Naive B cell (primary cell): ENCODE data around the gene SLC1A2. TPM values are rescaled to one million over a fixed set of nuclear protein-coding genes. Genes with fewer than 3 reads are reported as not detected.
"Not testable (repeated sequence)": the region's sequence is repeated elsewhere in the genome, so short reads cannot be mapped to it uniquely, and the experiment has no call there.

Experiments used
- ATAC-seq, 2 donors: fragments of 150-1000 bp; cut with Tn5 transposase; 2 replicates each; pipeline ENCODE4 v1.10.0; 2021; ENCODE audit warnings: low read depth in 2 of 2, mild to moderate bottlenecking in 2 of 2, moderate library complexity in 2 of 2
- DNase-seq: peaks from one replicate; pipeline ENCODE4 v3.0.0; 2022
- H3K27ac Mint-ChIP-seq, 6 donors: one replicate each; pipeline ENCODE4 v1.8.0; 2020 to 2022; ENCODE audit warnings: mild to moderate bottlenecking in 6 of 6, mixed read lengths in 6 of 6, moderate library complexity in 5 of 6, inconsistent platforms in 2 of 6
- H3K27me3 Mint-ChIP-seq, 3 donors: one replicate each; pipeline ENCODE4 v1.8.0; 2021 to 2022; ENCODE audit warnings: mixed read lengths in 3 of 3, mild to moderate bottlenecking in 1 of 3
- H3K36me3 Mint-ChIP-seq, 2 donors: one replicate each; pipeline ENCODE4 v1.8.0; 2020 to 2022; ENCODE audit warnings: mixed read lengths in 2 of 2, inconsistent platforms in 1 of 2, mild to moderate bottlenecking in 1 of 2
- H3K4me1 Mint-ChIP-seq, 3 donors: one replicate each; pipeline ENCODE4 v1.8.0; 2020 to 2022; ENCODE audit warnings: mixed read lengths in 3 of 3, inconsistent platforms in 1 of 3, mild to moderate bottlenecking in 1 of 3, moderate library complexity in 1 of 3
- H3K4me3 Mint-ChIP-seq, 8 donors: one replicate each; pipeline ENCODE4 v1.8.0; 2020 to 2022; ENCODE audit warnings: mild to moderate bottlenecking in 8 of 8, mixed read lengths in 8 of 8, moderate library complexity in 8 of 8, inconsistent platforms in 2 of 8
- H3K9me3 Mint-ChIP-seq, 7 donors: one replicate each; pipeline ENCODE4 v1.8.0; 2020 to 2022; ENCODE audit warnings: mixed read lengths in 7 of 7, mild to moderate bottlenecking in 5 of 7, inconsistent platforms in 2 of 7, moderate library complexity in 1 of 7
- polyA plus RNA-seq, 6 donors: library from polyadenylated mRNA; unstranded; fragments of 300-500 nt; fragmentation: Illumina TruSeq; gene quantifications; one replicate each; pipeline ENCODE4 v1.2.3, GENCODE V29; 2021; ENCODE audit warnings: low read depth in 6 of 6

Gene SLC1A2
- polyA plus RNA-seq, 6 donors from 2014 or later: 0.07 to 0.09 TPM; not detected in 4

DNA sequence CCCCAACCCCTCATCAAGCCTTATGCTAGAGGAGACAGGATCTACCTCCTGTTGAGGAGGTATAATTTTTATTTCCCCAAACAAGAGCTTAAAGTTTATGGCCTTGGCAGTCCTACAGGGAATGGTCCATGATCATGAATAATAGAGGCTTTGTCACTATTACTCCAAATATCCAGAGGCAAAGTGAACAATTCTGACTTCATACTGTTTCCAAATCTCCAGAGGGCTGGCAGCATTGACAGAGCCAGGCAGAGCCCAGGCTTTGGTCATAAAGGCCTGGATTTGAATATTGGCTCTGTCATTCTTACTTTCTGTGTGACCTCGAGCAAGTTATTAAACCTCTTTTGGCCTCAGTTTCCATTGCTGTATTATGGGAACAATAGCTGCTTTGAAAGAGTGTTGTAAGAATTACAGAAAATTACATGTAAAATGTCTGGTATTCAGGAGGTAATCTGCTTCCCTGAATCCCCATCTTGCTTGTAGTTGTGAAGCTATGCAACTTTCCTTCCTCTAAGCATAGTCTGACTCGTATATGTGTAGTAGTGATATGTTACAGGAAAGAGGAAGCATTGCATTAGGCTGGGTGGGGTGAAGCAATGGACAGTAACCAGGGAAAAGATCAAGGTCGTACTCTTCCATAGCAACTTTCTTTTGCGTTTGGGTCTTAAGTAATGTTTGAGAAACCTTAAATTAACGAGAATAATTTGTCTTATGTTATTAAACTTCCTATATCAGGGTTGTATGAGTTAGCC is 191.6 kb downstream of the SLC1A2 start:
- Mint-ChIP-seq H3K27ac (peak overlapping the region in 4 of 6 donors; percentile 63 to 87 (median 68)), H3K4me3 (no peak overlapping the region), H3K9me3 (peaks cover 0 to 3% (median 0%) of the 10 kb centered on the region in 7 donors), H3K4me1 (peaks cover 10 to 19% (median 15%) of the 10 kb centered on the region in 3 donors), H3K36me3 (peaks cover 40 to 57% of the 10 kb centered on the region in 2 donors), H3K27me3 (no peaks in the 10 kb centered on the region)
- DNase-seq (no peak), ATAC-seq (peak; percentile 63 to 78)

DNA sequence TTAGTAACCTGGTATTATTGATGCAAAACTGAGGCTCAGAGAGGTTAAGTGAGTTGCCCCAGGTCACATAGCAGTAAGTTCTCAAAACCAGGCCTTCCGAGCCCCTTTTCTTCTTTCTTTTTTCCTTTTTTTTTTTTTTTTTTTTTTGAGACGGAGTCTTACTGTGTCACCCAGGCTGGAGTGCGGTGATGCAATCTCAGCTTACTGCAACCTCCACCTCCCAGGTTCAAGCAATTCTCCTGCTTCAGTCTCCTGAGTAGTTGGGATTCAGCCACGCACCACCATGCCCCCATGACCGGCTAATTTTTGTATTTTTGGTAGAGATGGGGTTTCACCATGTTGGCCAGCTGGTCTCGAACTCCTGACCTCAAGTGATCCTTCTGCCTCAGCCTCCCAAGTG is 192.6 kb downstream of the SLC1A2 start:
- not testable (repeated sequence) for H3K9me3 Mint-ChIP-seq, DNase-seq, H3K27me3 Mint-ChIP-seq, ATAC-seq
- H3K27ac Mint-ChIP-seq: peak overlapping the region in 3 of 6 donors; percentile 41 to 65 (median 57)
- H3K4me1 Mint-ChIP-seq: peaks cover 10 to 19% (median 15%) of the 10 kb centered on the region in 3 donors
- H3K36me3 Mint-ChIP-seq: peaks cover 41 to 54% of the 10 kb centered on the region in 2 donors
- H3K4me3 Mint-ChIP-seq: peak overlapping the region in 1 of 8 donors; percentile 56

DNA sequence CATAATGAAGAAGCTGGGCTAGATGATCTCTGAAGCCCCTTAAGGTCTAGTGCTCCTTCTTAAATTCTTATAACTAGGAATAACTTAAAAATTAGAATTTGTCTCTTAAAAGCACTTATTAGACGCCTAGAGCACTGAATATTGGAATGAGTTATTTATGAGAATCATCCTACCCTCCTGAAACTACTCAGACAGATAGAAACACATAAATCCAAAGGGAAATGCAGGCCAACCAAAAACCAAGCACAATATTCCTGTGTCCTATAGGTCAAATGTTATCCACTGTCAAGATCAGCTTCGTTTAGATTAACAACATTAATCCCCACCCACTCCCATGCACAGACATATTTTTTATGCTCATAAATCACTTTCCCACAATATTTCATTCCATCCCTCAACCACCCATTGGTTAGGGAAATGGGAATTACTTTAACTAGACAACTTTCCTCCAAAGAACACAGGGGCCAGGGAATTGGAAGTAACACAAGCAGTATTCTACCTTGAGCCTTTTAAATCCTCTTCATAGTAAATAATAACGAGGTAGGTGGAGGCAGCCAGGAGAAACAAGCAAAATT is 193.3 kb downstream of the SLC1A2 start:
- DNase-seq: no peak

DNA sequence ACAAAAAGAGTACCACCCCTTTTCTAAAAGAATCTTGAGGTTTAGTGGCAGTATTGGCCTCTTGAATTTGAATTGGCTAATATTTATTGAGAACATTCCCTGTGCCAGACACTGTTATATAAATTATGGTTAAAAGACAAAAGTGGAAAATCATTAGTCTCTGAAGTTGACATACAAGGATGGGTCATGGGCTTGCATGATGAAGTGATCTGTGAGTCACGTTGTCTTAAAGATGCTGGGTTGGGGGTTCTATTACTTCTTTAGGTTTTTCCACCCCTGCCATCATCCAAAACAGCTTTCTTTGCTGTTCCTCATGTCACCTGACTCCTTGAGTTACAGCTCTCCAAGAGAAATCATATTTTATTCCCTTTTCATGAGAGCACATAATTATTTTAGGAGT is 195.4 kb downstream of the SLC1A2 start:
- H3K4me1 Mint-ChIP-seq: peaks cover 10 to 16% (median 15%) of the 10 kb centered on the region in 3 donors
- no peaks in the 10 kb centered on the region for H3K27me3 Mint-ChIP-seq
- DNase-seq (no peak), ATAC-seq (no peak)
- no peak overlapping the region for H3K4me3 Mint-ChIP-seq
- H3K9me3 Mint-ChIP-seq: no peaks in the 10 kb centered on the region
- H3K27ac Mint-ChIP-seq: no peak overlapping the region
- H3K36me3 Mint-ChIP-seq: peaks cover 41 to 42% of the 10 kb centered on the region in 2 donors

More for the DNA sequence above, 193.3 kb downstream of the SLC1A2 start:
- H3K27ac Mint-ChIP-seq: peak overlapping the region in 3 of 6 donors; percentile 43 to 78 (median 57)
- H3K4me1 Mint-ChIP-seq: peaks cover 10 to 19% (median 15%) of the 10 kb centered on the region in 3 donors
- peaks cover 46 to 57% of the 10 kb centered on the region in 2 donors for H3K36me3 Mint-ChIP-seq
- no peak for ATAC-seq
- no peaks in the 10 kb centered on the region for H3K9me3 Mint-ChIP-seq
- no peaks in the 10 kb centered on the region for H3K27me3 Mint-ChIP-seq
- no peak overlapping the region for H3K4me3 Mint-ChIP-seq

DNA sequence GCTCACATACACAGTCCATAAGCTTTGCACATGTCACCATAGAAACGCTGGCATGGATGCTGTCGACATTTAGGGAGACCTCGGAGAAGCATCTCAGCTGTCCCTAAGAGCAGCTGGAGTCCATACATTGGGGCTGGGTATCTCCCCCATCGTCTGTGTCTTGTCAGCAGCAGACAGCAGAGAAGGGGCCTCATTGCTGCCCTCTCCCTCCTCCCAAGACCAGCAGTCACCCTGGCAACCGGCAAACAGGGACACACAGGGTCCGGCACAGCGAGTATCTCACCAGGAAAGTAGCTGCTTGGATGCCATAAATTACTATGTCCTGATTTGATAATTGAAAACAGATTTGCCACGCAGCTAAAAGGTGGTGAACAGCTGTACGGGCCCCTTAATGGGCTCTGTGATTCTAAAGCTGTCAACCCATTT is 196.0 kb downstream of the SLC1A2 start:
- Mint-ChIP-seq H3K36me3 (peaks cover 38 to 42% of the 10 kb centered on the region in 2 donors), H3K4me1 (peaks cover 10 to 15% (median 15%) of the 10 kb centered on the region in 3 donors), H3K4me3 (no peak overlapping the region), H3K9me3 (no peaks in the 10 kb centered on the region), H3K27me3 (no peaks in the 10 kb centered on the region), H3K27ac (peak overlapping the region in 3 of 6 donors; percentile 24 to 57 (median 47))
- no peak for ATAC-seq
- DNase-seq: no peak

- ATAC-seq (no peak), DNase-seq (no peak)
- Mint-ChIP-seq H3K4me3 (no peak overlapping the region), H3K4me1 (peaks cover 22 to 36% (median 36%) of the 10 kb centered on the region in 3 donors), H3K27me3 (no peaks in the 10 kb centered on the region), H3K9me3 (no peaks in the 10 kb centered on the region), H3K27ac (peak overlapping the region in 1 of 6 donors; percentile 37), H3K36me3 (peaks cover 36 to 52% of the 10 kb centered on the region in 2 donors)
Observed at GRCh38 chr11:35218956-35219355, 200.4 kb downstream of the SLC1A2 start.

- ATAC-seq (peak; percentile 29 to 59), DNase-seq (peak; percentile 23)
- Mint-ChIP-seq H3K36me3 (peaks cover 39 to 42% of the 10 kb centered on the region in 2 donors), H3K27me3 (no peaks in the 10 kb centered on the region), H3K4me3 (peak overlapping the region in 3 of 8 donors; percentile 39 to 77 (median 54)), H3K9me3 (no peaks in the 10 kb centered on the region), H3K4me1 (peaks cover 32 to 54% (median 44%) of the 10 kb centered on the region in 3 donors), H3K27ac (peak overlapping the region; percentile 55 to 88 (median 74))
Observed at GRCh38 chr11:35216962-35217678, 202.2 kb downstream of the SLC1A2 start.

DNA sequence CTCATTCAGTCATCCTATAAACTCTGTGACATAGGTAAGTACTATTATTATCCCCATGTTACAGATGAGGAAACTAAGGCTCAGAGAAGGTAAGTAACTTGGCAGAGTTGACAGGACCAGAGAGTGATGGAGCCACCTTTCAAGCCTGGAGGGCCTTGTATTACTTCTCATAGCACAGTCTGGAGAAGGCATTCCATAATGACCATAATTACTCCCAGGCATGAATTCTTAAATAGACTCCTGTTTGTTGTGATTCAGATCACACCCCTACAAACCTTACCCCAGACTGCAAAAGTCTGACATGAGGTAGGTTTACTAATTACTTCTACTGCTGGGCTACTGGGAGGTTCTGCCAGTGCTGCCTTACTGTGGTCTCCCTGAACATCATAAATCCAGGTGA is 203.4 kb downstream of the SLC1A2 start:
- Mint-ChIP-seq H3K4me3 (peak overlapping the region in 3 of 8 donors; percentile 19 to 72 (median 33)), H3K4me1 (peaks cover 44 to 65% (median 56%) of the 10 kb centered on the region in 3 donors), H3K27me3 (no peaks in the 10 kb centered on the region), H3K9me3 (no peaks in the 10 kb centered on the region), H3K36me3 (peaks cover 27 to 39% of the 10 kb centered on the region in 2 donors), H3K27ac (peak overlapping the region; percentile 25 to 88 (median 74))
- no peak for ATAC-seq
- no peak for DNase-seq

DNA sequence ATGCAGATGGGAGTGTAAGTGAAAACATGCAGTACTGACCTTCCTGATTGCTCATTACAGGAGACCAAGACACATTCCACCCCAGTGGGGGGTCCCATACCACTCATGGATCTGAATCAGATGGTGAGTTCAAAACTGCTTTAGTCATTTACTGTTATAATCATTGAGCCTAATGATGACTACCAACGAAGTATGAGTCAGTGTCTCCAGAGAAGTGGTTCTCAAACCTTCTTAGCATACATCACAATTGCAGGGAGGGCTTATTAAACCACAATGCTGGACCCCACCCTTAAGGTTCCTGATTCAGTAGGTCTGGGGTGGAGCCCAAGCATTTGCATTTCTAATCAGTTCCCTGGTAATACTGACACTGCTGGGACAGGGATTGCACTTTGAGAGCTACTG is 204.6 kb downstream of the SLC1A2 start:
- Mint-ChIP-seq H3K9me3 (peaks cover 0 to 9% (median 0%) of the 10 kb centered on the region in 7 donors), H3K4me1 (peaks cover 45 to 73% (median 56%) of the 10 kb centered on the region in 3 donors), H3K27ac (peak overlapping the region in 2 of 6 donors; percentile 58 to 84), H3K27me3 (no peaks in the 10 kb centered on the region), H3K36me3 (peaks cover 32 to 47% of the 10 kb centered on the region in 2 donors), H3K4me3 (peak overlapping the region in 4 of 8 donors; percentile 22 to 48 (median 37))
- ATAC-seq: no peak
- DNase-seq: no peak

DNA sequence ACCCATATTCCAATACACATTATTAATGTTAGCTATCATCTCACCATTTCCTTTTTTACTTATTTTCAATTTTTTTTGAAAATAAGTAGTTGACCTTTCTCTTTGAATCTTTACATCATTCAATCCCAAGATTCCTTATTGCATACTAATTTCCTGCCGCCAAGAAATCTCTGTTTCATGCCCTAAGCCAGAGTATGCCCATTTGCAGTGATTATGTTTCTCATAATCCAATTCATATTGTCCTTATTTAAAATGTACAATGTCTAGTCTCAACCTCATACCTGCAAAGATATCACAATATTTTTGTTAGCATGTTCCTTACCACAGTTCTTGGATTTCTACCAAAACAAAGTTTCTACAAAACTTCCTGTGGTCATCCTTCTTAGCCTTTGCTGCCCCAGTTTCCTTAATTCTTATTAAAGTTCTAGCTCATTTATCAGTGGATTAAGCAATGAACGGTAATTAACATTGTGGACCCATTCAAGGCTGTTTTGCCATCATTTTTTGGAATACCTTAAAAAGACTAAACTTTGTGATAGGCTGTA is 205.1 kb downstream of the SLC1A2 start:
- H3K27me3 Mint-ChIP-seq: no peaks in the 10 kb centered on the region
- ATAC-seq (no peak), DNase-seq (no peak)
- H3K27ac Mint-ChIP-seq: peak overlapping the region in 3 of 6 donors; percentile 6 to 84 (median 63)
- peak overlapping the region in 2 of 8 donors; percentile 29 to 48 for H3K4me3 Mint-ChIP-seq
- H3K36me3 Mint-ChIP-seq: peaks cover 31 to 52% of the 10 kb centered on the region in 2 donors
- peaks cover 0 to 14% (median 0%) of the 10 kb centered on the region in 7 donors for H3K9me3 Mint-ChIP-seq
- peaks cover 45 to 73% (median 56%) of the 10 kb centered on the region in 3 donors for H3K4me1 Mint-ChIP-seq

DNA sequence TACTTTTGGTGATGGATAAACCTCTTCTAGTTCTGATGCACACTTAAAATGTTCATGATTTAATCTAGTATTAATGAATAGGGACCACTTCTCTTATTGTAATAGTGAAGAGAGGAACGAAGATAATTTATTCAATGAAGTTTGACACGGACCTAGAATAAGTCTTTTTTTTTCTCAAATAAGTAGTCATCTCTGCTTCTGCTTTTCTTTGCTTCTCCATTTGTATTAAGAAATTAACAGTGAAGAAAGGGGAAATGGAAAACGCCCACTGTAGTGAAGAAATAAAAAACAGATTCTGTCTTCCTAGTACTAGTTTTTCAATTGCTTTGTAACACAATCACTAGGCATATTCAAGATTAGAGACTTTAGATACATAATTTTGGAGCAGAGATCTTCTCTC is 207.4 kb downstream of the SLC1A2 start:
- H3K4me3 Mint-ChIP-seq: peak overlapping the region; percentile 8 to 76 (median 54)
- H3K9me3 Mint-ChIP-seq: peaks cover 0 to 15% (median 0%) of the 10 kb centered on the region in 7 donors
- peak; percentile 93 to 95 for ATAC-seq
- H3K27ac Mint-ChIP-seq: peak overlapping the region; percentile 32 to 94 (median 83)
- peaks cover 47 to 64% of the 10 kb centered on the region in 2 donors for H3K36me3 Mint-ChIP-seq
- peak; percentile 76 for DNase-seq
- H3K4me1 Mint-ChIP-seq: peaks cover 49 to 81% (median 59%) of the 10 kb centered on the region in 3 donors
- no peaks in the 10 kb centered on the region for H3K27me3 Mint-ChIP-seq

DNA sequence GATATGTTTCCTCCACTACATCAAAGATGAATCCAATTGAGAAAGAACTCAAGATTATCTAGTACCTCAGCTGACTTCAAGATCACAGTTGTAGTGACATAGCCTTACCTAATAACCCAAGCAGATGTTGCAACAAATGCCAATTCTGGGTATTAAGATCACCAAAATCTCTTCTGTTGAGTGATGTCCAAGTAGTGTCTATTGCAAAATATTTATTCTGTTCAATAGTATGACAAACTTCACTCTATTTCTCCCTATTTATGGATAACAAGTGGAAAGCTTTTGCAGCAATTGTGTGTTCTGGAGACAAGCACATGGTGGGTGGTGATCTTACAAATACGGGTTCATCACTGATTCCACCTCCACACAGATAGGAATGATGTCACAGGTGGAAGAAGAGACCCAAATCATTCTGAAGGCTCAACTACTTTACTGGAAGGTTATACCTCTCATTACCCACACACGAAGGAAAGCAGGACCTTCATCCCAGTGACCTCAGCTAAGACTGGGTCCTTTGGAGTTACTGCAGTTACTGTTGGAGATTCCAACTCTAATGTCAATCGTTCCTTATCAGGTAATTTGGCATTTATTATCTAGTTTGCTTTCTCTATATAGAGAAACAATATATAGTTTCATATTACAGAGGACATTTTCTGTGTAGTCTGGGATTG is 208.3 kb downstream of the SLC1A2 start:
- Mint-ChIP-seq H3K27me3 (no peaks in the 10 kb centered on the region), H3K4me1 (peaks cover 46 to 77% (median 55%) of the 10 kb centered on the region in 3 donors), H3K36me3 (peaks cover 46 to 61% of the 10 kb centered on the region in 2 donors), H3K9me3 (peaks cover 0 to 15% (median 0%) of the 10 kb centered on the region in 7 donors), H3K27ac (peak overlapping the region; percentile 63 to 94 (median 83)), H3K4me3 (peak overlapping the region in 7 of 8 donors; percentile 8 to 76 (median 53))
- no peak for ATAC-seq
- no peak for DNase-seq
